OCI-LY7 (cell line): Measurements from ENCODE around the gene FGD4. TPM values are rescaled to one million over a fixed set of nuclear protein-coding genes. Genes with fewer than 3 reads are reported as not detected.
A peak's percentile ranks its signal among the peaks of the same experiment; 100 is the strongest.

Experiments used
- BruUV-seq: library from RNA; stranded (reverse); fragments of 400-500 nt; replicated peaks from 2 replicates; lab custom pipeline; 2021; lab: Mats Ljungman, UMichigan
- CTCF ChIA-PET: fragments of 300-600 bp; sonication (Branson Sonifier 250); formaldehyde crosslinking; loops from one replicate; lab custom pipeline; 2022; ENCODE audit warnings: antibody characterized with exemption; ENCODE audit not compliant: unreplicated experiment; lab: Charles Lee
- POLR2A ChIA-PET: fragments of 300-600 bp; sonication (Branson Sonifier 250); formaldehyde crosslinking; loops from one replicate; lab custom pipeline; 2022; ENCODE audit warnings: antibody characterized with exemption; lab: Charles Lee
- DNase-seq: peaks from one replicate; pipeline ENCODE4 v3.0.0-alpha.2; 2015; ENCODE audit warnings: low spot score
- H2AFZ ChIP-seq: fragments of 200-600 bp; sonication (generic), shearing (Covaris generic); 2 replicates; pipeline ENCODE4 v1.6.1; 2014; ENCODE audit warnings: mild to moderate bottlenecking, antibody characterized with exemption, low read length, moderate library complexity
- H3K27ac ChIP-seq: fragments of 200-600 bp; sonication (generic); 2 replicates; pipeline ENCODE4 v1.5.1; 2014; ENCODE audit warnings: mixed run types, low read depth, mild to moderate bottlenecking, moderate library complexity, low read length, inconsistent platforms; ENCODE audit not compliant: poor library complexity, severe bottlenecking
- H3K36me3 ChIP-seq: fragments of 200-600 bp; sonication (generic); 2 replicates; pipeline ENCODE4 v1.6.1; 2014; ENCODE audit warnings: mild to moderate bottlenecking, antibody characterized with exemption, low read length, moderate library complexity, mixed read lengths; ENCODE audit not compliant: insufficient read depth
- H3K4me1 ChIP-seq: fragments of 200-600 bp; sonication (generic); 2 replicates; pipeline ENCODE4 v1.5.1; 2014; ENCODE audit warnings: mild to moderate bottlenecking, low read length; ENCODE audit not compliant: insufficient read depth, poor library complexity, severe bottlenecking
- H3K4me2 ChIP-seq: fragments of 200-600 bp; sonication (generic); 2 replicates; pipeline ENCODE4 v1.6.1; 2014; ENCODE audit warnings: mild to moderate bottlenecking, low read length
- H3K4me3 ChIP-seq: fragments of 200-600 bp; sonication (generic); 2 replicates; pipeline ENCODE4 v1.5.1; 2014; ENCODE audit warnings: mild to moderate bottlenecking, low read depth, low read length; ENCODE audit not compliant: poor library complexity, severe bottlenecking
- H3K79me2 ChIP-seq: fragments of 200-600 bp; sonication (generic); 2 replicates; pipeline ENCODE4 v1.6.1; 2016; ENCODE audit warnings: low read depth, mild to moderate bottlenecking, low read length, moderate library complexity, mixed read lengths; ENCODE audit not compliant: insufficient read depth
- H3K9me2 ChIP-seq: fragments of 200-600 bp; sonication (generic); 2 replicates; pipeline ENCODE4 v1.6.1; 2016; ENCODE audit warnings: mild to moderate bottlenecking, low read length, mixed read lengths; ENCODE audit not compliant: insufficient read depth
- H3K9me3 ChIP-seq: fragments of 200-600 bp; sonication (generic); 2 replicates; pipeline ENCODE4 v1.6.1; 2014; ENCODE audit warnings: mild to moderate bottlenecking, mixed run types, low read length, mixed read lengths
- H4K20me1 ChIP-seq: fragments of 200-600 bp; sonication (generic); 2 replicates; pipeline ENCODE4 v1.6.1; 2014; ENCODE audit warnings: mild to moderate bottlenecking, antibody characterized with exemption, low read length, moderate library complexity, mixed read lengths; ENCODE audit not compliant: insufficient read depth
- EZH2phosphoT487 ChIP-seq: fragments of 200-600 bp; sonication (generic); IDR thresholded peaks from 2 replicates; pipeline ENCODE4 v1.6.1; 2018; ENCODE audit warnings: low read depth, borderline replicate concordance, mild to moderate bottlenecking, mixed run types, antibody characterized with exemption, low read length, moderate library complexity, mixed read lengths
- intact Hi-C: fragments of 100-400 bp; cut with micrococcal nuclease; formaldehyde crosslinking; loops from one replicate; pipeline ENCODE4 v1.10.0; 2022; ENCODE audit not compliant: unreplicated experiment
- total RNA-seq, 2 experiments: library from RNA; depleted of rRNA in 1 of 2; stranded (reverse); fragments of >200 nt in 1 of 2; shearing (Covaris generic) in 1 of 2; gene quantifications; 2 replicates each; pipeline ENCODE4 v1.2.3, GENCODE V29; 2014 to 2022
- TF ChIP-seq, protein P1 (sequence below): fragments of 200-600 bp; sonication (generic); conservative IDR thresholded peaks from 2 replicates; pipeline ENCODE4 v1.5.1; 2014; ENCODE audit warnings: mild to moderate bottlenecking, antibody characterized with exemption, low read length, moderate library complexity, mixed read lengths

The FGD4 gene
- total RNA-seq, 2 experiments from 2014 or later, result 14.9 to 19.3 TPM

DNA sequence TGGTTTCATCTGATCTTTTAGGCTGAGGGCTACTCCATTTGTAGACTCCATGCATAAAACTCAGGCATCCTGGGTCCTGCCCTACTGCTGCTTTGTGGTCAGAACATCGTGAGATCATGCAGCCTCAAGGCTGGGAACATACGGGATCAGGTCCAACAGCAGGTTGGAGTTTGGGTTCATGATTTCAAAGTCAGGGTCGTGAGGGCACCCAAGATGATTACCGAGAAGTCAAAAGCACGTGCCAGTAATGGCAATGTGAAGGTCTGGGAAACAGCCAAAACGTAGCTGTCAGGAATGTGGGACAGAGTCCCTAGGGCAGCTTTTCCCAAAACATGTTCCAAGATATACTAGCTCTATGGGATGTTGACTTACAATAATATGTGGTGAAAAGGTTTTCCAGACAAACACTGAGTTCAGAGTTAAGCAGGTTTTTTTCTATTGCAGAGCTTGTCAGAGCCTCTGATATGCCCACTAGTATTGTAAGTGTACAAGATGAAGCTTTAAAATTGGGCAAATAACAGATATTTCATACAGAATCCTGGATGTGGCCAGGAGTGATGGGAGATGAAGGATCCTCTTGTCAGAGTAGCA lies 149.4 kb downstream of the FGD4 start:
- peaks cover 32% of the 10 kb centered on the region for H3K36me3 ChIP-seq
- H3K4me2 ChIP-seq, result peak overlapping the region; percentile 82
- no peak for DNase-seq
- ChIA-PET CTCF (interaction anchor here (0.6 kb wide), 1 partner anchor 33 kb away, joined by 3 read pairs; no protein-coding TSS in a partner anchor), POLR2A (interaction anchor here (0.5 to 2.1 kb wide), 6 partner anchors 13 to 486 kb away, joined by 3 to 7 read pairs (median 4); no protein-coding TSS in a partner anchor)
- BruUV-seq, result no TSS peak
- no peaks in the 10 kb centered on the region for H4K20me1 ChIP-seq
- peak overlapping the region; percentile 84 for H3K27ac ChIP-seq
- TF ChIP-seq EZH2phosphoT487, result no peak
- TF ChIP-seq, protein P1, sequence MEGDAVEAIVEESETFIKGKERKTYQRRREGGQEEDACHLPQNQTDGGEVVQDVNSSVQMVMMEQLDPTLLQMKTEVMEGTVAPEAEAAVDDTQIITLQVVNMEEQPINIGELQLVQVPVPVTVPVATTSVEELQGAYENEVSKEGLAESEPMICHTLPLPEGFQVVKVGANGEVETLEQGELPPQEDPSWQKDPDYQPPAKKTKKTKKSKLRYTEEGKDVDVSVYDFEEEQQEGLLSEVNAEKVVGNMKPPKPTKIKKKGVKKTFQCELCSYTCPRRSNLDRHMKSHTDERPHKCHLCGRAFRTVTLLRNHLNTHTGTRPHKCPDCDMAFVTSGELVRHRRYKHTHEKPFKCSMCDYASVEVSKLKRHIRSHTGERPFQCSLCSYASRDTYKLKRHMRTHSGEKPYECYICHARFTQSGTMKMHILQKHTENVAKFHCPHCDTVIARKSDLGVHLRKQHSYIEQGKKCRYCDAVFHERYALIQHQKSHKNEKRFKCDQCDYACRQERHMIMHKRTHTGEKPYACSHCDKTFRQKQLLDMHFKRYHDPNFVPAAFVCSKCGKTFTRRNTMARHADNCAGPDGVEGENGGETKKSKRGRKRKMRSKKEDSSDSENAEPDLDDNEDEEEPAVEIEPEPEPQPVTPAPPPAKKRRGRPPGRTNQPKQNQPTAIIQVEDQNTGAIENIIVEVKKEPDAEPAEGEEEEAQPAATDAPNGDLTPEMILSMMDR, result no peak
- H3K9me2 ChIP-seq, result no peaks in the 10 kb centered on the region
- peaks cover 89% of the 10 kb centered on the region for H3K79me2 ChIP-seq
- peak overlapping the region; percentile 40; the same call in 1 of the 2 replicates for H2AFZ ChIP-seq
- intact Hi-C loops, result no loop called here
- H3K9me3 ChIP-seq, result no peaks in the 10 kb centered on the region
- H3K4me1 ChIP-seq, result peaks cover 83% of the 10 kb centered on the region
- H3K4me3 ChIP-seq, result peak overlapping the region; percentile 53

DNA sequence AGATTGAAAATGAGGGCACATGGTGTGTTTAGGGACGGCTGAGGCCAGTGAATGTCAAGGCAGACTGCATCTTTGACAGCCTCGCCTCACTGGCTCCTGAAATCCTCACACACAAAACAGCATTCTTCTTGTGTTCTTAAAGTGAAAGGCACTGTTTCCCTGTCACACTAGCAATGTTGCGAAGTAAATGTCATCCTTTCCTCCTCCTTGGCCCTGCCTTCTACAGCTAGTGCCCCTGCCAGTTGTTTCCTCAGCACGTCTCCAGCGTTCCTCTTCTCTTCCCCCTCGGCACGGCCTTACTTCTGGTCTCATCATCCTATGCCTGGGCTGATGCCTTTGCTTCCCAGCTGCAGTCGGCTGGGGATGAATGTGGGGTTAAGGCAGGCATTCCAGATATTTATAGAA lies 150.3 kb downstream of the FGD4 start:
- Histone ChIP-seq H2AFZ (peak overlapping the region; percentile 40; the same call in 1 of the 2 replicates), H3K27ac (peak overlapping the region; percentile 84), H3K4me1 (peaks cover 77% of the 10 kb centered on the region), H3K9me2 (no peaks in the 10 kb centered on the region), H3K4me2 (peak overlapping the region; percentile 82), H3K79me2 (peaks cover 88% of the 10 kb centered on the region), H4K20me1 (no peaks in the 10 kb centered on the region), H3K9me3 (no peaks in the 10 kb centered on the region), H3K36me3 (peaks cover 28% of the 10 kb centered on the region), H3K4me3 (peak overlapping the region; percentile 53)
- DNase-seq, result peak; percentile 77
- no peak for TF ChIP-seq EZH2phosphoT487
- TF ChIP-seq, protein P1, result no peak
- intact Hi-C loops, result no loop called here
- no TSS peak for BruUV-seq
- POLR2A ChIA-PET, result interaction anchor here (0.5 to 2.1 kb wide), 5 partner anchors 14 to 487 kb away, joined by 3 to 7 read pairs (median 4); no protein-coding TSS in a partner anchor
- CTCF ChIA-PET, result no interaction called here

DNA sequence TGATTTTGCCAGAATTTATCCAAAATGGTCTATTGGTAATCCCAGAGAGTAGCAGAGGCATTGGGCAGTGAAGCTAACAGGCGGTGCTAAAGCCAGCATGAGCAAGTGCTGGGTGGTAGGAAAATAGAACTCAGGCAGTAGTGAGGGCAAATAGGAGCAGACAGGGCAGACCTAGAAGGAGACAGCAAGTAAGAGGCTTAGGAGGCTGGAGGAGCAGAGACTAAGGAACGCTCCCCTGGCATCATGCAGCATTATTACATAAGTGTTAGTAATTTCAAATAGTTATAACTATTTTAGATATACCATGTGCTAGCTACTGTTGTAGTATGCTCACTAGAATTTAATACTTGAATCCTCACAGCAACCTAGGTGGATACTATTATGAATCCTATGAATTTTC lies 151.7 kb downstream of the FGD4 start:
- Histone ChIP-seq H3K79me2 (peaks cover 85% of the 10 kb centered on the region), H4K20me1 (no peaks in the 10 kb centered on the region), H3K36me3 (peaks cover 32% of the 10 kb centered on the region), H3K4me2 (peak overlapping the region; percentile 82), H3K4me1 (peaks cover 63% of the 10 kb centered on the region), H2AFZ (peak overlapping the region; percentile 36; the same call in 1 of the 2 replicates), H3K9me2 (no peaks in the 10 kb centered on the region), H3K27ac (peak overlapping the region; percentile 84), H3K9me3 (no peaks in the 10 kb centered on the region), H3K4me3 (peak overlapping the region; percentile 53)
- intact Hi-C loops, result no loop called here
- BruUV-seq, result no TSS peak
- ChIA-PET POLR2A (interaction anchor here (0.5 to 2.3 kb wide), 15 partner anchors 8 to 95 kb away, joined by 3 to 19 read pairs (median 5); no protein-coding TSS in a partner anchor), CTCF (no interaction called here)
- no peak for TF ChIP-seq EZH2phosphoT487
- TF ChIP-seq, protein P1, result no peak
- DNase-seq, result no peak
